GM19438 (cell line): ENCODE data around the gene EPHB3.

ENCODE experiments used
- ATAC-seq: cut with Tn5 transposase; IDR thresholded peaks from one replicate; pipeline ENCODE4 v1.9.1; 2021; ENCODE audit warnings: low read depth; ENCODE audit not compliant: unreplicated experiment

The EPHB3 gene

DNA sequence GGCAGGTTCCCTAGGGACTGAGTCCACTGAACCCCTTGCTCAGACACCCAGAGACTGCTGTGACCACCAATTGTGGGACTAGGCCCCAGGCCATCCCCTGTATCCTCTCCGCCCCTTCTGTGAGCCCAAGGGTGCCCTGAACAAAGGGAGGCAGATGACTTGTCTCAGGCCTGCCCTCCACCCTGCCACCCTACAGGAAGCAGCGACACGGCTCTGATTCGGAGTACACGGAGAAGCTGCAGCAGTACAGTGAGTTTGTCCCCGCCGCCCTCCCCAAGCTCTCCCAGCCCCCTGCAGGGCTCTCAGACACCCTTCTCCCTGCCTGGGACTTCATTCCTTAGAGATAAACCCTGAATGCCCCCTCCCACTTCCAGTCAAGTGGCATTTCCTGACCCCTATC, 16.6 kb downstream of the EPHB3 start:
- ATAC-seq = no peak

DNA sequence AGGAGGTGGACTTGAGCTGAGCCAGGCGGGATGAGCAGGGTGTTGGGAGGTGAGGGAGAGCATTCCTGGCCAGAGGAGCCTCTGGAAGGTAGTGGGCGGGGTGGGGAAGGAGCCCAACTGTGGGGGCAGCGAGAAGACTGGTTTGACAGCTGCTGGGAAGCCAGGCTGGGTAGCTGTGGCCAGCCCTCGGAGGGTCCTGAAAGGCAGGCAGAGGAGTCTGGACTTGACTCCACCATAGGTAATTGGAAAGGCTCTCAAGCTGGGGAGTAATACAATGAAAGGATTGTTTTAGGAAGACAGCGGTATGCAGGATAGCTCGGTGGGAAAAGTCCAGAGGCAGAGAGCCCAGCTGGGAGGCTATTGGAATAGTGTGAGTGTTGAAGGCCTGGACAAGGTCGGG, 17.2 kb downstream of the EPHB3 start:
- no peak for ATAC-seq

DNA sequence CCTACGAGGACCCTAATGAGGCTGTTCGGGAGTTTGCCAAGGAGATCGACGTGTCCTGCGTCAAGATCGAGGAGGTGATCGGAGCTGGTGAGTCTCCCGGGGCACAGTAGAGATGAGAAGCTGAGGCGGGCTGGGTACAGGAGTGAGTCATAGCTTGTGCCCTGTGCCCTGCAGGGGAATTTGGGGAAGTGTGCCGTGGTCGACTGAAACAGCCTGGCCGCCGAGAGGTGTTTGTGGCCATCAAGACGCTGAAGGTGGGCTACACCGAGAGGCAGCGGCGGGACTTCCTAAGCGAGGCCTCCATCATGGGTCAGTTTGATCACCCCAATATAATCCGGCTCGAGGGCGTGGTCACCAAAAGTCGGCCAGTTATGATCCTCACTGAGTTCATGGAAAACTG, 17.9 kb downstream of the EPHB3 start:
- no peak for ATAC-seq

DNA sequence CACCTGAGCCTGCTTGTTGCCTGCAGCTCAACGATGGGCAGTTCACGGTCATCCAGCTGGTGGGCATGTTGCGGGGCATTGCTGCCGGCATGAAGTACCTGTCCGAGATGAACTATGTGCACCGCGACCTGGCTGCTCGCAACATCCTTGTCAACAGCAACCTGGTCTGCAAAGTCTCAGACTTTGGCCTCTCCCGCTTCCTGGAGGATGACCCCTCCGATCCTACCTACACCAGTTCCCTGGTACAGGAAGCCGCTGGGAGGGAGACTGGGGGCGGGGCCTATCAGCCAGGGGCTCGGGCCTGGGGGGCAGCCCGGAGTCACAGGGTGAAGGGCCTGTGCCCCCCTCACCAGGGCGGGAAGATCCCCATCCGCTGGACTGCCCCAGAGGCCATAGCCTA, 18.8 kb downstream of the EPHB3 start:
- no peak for ATAC-seq

DNA sequence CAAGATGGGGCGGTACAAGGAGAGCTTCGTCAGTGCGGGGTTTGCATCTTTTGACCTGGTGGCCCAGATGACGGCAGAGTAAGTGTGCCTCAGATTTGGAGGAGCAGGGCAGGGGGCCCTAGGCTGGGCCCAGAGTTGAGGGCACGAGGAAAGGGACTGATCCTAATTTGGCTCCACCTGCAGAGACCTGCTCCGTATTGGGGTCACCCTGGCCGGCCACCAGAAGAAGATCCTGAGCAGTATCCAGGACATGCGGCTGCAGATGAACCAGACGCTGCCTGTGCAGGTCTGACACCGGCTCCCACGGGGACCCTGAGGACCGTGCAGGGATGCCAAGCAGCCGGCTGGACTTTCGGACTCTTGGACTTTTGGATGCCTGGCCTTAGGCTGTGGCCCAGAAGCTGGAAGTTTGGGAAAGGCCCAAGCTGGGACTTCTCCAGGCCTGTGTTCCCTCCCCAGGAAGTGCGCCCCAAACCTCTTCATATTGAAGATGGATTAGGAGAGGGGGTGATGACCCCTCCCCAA, 19.8 kb downstream of the EPHB3 start:
- ATAC-seq = no peak

DNA sequence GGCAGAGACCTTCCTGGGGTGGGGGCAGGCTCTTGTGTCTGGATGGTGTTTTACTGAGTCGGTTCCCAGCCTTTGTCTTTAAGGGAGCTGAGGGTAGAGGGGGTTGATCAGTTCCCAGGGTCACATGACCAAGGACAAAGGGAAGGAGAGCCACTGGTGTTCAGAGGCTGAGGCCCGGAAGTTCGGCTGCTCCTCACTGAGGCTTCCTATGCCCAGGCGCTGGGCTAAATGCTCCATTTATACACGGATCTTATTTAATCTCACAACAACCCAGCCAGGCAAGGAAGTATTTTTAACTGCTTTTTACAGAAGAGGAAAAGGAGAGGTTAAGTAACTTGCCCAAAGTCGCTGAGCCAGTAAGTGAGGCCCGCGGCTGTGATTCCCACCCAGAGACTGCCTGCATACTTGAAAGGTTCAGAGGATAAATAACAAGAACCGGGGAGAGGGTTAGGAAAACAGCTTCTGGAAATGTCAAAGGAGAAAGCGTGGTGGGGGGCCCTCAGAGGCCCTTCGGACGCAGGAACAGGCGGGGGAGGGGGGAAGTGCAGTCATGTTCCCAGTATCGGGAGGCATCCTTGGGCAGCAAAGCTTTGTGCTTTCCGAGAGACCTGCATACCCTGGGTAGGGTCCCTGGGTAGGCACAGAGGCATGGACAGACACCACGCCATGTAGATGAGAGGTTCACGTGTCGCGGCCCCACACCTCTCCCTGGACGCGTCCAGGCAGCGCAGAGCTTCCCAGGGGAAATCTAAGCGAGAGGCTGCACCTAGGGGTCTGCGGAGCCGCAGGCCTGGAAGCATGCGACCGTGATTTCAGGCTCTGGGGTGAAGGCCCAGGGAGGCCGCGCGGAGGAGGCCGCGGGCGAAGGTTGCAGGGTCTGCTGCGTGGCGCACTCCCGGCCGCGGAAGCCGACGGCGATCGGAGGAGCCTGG, 21.3 kb downstream of the EPHB3 start:
- no peak for ATAC-seq

DNA sequence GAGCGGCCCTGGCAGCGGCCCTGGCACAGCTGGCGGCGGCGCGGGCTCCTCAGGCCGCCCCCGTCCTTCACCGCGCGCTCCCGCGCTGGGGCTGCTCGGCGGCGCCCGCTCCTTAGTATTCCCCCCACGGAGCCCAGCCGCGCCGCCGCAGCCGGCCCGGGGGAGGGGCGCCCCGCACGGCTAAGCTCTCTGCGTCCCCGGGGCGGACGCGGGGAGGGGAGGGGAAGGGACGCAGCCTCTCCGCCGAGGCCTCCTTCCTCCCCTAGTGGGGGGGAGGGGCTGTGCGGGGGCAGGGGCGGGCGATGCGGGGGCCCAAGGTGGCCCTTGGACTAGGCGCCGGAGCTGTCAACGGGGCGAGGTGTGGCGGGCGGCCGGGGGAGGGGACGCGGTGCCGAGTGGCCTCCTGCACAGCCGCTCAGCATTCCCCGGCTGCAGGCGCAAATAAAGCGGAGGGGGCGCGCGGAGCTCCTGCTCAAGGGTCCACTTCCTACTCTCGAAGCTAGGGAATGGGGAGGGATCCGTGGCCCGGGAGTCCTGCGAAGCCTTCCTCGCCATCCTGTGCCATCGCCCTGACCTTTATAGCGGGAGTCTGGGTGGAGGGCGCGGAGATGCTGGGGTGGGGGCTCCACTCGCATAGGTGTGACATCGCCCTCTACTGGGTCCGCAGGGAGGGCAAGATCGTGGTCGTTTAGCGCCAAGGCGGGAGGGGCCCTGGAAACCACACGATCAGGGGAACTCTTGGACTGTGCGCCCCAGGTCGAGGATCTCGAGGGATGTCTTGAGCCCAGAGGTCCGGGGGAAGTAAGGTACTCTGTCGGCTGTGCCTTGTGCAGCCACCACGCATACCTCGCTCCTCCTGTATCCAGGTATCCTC, 22.2 kb downstream of the EPHB3 start:
- no peak for ATAC-seq

DNA sequence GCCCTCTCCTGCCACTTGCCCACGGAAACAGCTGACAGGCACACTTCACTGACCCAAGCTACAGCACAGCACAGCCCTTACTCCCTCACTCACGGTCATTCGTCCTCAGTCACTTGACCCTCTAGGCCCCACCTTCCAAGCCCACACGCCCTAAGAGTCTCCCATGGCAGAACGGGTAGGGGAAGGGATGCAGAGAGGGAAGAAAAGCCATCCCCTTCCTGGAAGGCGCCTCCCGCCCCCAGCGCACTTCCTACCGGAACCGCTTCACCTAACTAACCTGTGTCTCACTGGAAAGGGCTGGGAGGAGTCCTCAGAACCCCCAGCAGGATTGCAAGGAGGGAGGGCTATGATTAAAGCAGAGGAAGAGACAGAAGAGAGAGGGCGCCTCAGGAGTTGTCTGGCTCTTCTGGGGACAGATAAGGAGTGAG, 22.9 kb downstream of the EPHB3 start:
- ATAC-seq = no peak

DNA sequence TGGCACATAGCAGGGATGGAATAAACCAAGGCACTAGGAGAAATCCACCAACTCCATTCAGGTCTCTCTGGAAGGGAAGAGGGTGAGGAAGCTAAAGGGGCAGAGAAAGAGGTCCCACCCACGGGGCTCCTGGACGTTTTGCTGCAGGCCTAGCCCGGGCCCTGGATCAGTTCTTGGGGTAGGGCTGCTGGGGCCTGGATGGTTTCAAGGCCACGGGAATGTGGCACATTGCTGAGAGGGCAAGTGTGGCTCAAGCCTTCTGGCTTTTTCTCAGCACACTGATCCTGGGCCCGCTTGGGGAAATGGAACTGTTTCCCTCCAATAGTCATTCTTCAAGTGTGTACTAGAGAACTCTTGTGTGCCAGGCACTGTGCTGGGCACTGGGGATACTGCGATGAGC, 24.0 kb downstream of the EPHB3 start:
- no peak for ATAC-seq

DNA sequence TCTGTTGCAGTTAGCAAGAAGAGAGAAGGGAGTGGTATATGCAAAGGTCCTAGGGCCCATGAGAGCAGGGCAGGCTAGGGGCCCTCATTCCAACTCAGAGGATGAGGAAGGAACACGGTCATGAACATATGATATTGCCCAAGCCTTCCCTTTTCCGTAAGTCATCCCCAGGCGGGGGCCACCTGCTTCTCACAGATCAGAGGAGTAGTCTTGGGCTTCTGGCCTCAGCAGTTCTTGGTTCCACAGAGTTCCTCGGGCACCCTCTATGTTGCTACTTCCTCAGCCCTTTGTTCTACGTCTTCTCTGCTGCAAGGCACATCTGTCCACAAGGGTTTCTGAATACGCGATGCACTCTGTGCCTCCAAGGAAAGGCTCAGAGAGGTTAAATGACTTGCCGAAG, 25.3 kb downstream of the EPHB3 start:
- no peak for ATAC-seq

DNA sequence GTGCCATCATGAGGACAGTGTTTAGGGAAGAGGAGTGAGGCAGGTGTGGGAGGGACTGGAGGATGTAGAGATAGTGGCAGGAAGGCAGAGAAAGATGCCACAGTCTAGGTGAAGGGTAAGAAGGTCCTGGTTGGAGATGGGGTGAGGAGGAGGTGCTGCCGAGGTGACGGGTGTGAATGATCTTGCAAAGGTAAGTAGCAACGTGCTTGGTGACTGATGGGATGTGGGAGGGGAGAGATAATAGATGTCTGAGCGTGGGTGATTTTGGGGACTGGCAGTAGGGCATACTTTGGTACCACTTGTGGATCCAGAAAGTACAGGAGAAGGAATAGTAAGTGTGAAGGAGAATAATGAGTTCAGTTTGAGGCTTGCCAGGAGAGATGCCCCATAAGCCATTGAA, 27.2 kb downstream of the EPHB3 start:
- no peak for ATAC-seq

DNA sequence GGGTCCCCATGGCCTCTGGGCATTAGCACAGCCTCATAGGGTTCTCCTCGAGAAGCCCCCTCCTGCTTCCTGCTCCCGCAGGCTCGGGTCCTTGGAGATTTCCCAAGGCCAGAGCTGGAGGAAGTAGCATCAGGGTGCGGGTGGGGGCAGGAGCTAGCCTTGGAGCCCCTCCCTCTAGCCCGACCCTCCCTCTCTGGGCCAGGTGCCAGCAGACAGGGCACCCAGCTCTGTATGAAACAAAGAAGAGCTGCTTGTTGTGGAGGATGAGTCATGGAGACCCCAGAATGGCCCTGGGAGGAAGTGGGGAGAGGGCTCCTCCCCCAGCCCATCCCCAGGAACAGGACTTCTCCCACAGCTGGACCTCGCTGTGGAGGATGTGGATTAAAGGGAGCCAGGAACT, 29.2 kb downstream of the EPHB3 start:
- no peak for ATAC-seq

DNA sequence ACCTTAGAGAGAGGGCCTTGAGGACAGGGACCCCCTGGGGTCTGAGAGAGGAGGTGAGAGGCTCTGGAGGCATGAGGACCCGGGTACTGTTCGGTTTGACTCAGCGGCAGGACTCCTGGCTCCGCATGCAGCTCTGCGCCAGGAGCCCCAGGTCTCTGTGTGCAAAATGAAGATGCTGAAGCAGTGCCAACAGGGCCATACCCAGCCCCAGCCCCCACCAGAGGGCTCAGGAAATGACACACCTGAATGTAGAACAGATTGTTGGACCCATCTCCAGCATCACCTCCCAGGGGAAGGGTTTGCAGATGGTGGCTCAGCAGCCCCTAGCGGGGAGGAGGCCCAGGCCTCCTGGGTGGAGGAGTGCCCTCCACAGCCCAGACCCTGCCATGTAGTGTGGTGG, 30.2 kb downstream of the EPHB3 start:
- no peak for ATAC-seq

DNA sequence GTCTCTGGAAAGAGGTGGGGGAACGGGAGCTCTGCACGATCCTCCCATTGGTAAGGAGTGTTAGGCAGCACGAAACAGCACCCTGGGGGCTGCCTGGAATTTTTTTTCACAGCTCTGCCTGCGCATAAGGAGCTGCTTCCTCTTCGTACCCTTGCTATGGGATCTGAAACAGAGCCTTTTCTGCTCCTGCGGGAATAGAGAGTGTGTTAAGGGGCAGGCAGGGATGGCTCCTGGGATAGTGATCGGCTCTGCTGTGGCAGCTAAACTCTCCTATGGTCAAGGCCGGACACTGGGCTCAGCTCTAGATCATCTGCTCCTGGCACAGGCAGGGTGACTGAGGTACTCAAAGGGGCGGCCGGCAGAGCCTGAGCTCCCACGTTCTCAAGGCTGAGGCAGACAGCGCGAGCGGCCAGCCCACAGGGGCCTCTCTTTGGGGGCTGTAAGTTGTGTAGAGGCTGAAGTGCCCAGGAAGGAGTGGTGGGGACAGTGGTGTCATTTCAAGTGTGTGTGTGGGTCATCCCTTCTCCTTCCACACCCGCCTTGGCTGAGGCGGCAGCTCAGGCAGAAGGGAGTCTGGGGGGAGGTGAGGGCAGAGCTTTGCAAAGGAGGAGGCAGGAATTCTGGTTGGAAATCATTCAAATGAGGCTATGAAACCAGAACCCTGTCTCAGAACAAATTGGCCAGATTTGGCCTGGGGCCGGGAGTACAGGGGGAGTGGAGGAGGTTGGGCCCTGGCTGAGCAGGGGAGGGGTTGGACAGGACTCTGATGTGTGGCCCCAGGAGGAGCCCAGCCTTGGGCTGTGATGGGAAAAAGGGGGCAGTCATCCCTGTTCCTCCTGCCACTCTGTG, 31.0 kb downstream of the EPHB3 start:
- no peak for ATAC-seq

DNA sequence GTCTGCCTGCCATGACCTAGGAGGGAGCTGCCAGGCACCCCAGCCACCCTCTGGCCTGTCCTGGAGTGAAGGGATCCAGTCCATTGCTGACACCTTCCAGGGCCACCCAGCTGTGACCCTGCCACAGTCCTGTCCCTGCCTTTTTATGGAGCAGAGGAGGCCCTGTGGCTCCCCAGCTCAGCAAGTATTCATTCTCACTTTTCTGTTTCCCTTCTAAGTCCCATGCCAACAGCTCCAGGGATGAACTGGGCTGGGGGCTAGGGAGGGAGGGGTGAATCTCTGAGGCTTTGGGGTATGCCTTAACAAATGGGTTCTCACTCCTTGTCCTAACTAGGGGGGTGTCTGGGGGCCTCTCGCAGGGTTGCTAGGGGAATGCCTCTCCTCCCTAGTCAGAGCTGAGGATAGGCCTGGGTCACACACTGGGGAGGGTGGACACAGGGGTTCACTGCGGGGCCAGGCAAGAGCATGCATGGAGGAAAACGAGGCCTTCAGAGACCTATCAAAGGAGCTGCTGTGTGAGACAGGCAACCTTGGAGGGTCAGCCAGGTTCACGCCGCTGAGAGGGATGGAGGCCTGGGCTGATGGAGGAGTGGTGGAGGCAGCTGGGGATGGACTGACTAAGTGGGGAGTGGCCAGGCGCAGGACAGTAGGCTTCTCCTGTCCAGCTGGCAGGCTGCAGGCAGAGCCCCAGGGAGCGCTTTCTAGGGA, 31.8 kb downstream of the EPHB3 start:
- ATAC-seq = no peak

DNA sequence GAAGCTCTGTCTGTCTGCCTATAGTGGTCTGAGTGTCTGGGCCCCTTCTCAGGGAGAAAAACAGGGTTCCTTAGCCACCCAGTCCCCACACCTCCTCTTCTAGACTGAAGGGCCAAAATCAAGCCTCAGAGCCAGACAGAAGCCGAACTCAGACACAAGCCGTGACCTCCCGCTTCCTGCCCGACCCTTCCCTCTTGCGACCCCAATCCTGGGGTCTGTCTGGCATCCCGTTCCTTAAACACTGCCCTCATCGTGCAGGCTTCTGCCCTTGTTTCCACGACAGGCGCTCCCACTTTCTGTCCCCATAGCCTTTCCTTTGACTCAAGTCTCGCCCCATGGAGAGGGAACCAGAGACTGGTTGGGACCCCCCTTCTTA, 32.3 kb downstream of the EPHB3 start:
- ATAC-seq = no peak

DNA sequence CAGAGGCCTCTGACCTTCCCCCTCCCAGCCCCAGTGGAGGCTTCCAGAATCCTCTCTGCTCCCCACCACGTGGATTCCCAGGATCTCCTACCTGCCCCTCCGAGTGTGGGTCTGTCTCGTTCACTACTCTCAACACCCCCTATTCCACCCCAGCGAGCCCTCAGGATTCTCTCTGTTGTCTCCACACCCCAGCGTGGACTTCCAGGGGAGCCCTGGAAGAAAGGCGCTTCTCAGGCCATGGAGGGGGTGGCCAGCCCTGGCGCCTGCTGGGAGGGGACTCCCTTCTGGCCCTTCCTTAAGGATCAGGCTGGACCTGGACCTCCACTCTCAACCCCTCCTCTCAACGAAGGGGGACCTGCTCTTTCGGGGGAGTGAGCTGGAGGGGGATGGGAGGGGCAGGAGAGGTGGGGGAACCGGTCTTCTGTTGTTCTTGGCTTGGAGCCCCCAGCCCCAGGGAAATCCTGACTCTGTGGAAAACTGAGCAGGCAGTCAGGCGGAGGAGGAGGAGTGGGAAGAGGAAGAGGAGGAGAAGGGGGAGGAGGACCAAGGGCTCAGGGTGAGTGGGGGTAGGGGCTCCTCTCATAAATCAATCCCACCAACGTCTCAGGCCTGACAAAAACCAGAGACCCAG, 32.9 kb downstream of the EPHB3 start:
- ATAC-seq = no peak

DNA sequence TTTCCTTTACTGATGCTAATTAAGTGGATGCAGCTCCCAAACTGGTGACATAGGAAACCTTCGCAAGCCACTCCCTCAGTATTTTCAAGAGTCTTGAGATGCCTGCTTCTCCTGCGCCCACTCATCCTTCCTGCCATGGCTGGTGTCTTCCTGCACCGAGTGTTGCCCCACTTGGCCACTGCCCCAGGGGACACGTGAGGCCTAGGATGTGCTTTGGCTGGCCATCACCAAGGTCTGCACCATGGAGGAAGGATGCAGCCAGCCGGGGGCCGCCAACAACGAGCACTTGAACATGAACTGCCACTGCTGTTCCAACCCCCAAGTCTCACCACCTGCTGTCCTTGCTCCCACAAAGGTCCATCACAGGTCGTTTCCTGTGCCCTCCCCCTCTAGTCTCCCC, 34.1 kb downstream of the EPHB3 start:
- no peak for ATAC-seq

DNA sequence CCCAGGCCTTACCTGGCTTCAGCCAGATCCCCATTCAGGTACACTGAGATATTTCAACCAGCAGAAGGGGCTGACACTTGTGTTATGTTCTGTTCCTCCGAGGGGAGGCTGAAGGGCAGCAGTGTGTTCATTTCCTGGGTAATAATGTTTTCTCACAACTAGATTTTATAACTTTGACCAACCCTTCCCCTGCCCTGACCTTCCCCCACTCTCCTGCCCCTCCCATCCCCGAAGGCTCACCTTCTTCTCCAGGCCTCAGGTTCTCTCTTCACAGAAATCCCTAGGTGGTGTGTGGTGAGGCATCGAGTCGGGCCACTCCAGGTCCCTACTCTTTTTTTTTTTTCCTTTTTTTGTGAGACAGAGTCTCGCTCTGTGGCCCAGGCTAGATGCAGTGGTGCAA, 34.6 kb downstream of the EPHB3 start:
- no peak for ATAC-seq
